ENCODE results near the gene CYP46A1.

CYP46A1 gene

GRCh38 chr14:99763527-99764221, 79.6 kb downstream of the CYP46A1 start:
- no peak for DNase-seq

- DNase-seq = no peak
These were observed 80.2 kb downstream of the CYP46A1 start for GRCh38 chr14:99764222-99764706.

GRCh38 chr14:99768381-99768780, 84.3 kb downstream of the CYP46A1 start:
- DNase-seq = no peak

GRCh38 chr14:99769123-99769522, 85.0 kb downstream of the CYP46A1 start:
- no peak for DNase-seq

- DNase-seq = no peak
These were observed 85.7 kb downstream of the CYP46A1 start for GRCh38 chr14:99769799-99770198.

- no peak for DNase-seq
These were observed 88.5 kb downstream of the CYP46A1 start for GRCh38 chr14:99772371-99773283.

DNA sequence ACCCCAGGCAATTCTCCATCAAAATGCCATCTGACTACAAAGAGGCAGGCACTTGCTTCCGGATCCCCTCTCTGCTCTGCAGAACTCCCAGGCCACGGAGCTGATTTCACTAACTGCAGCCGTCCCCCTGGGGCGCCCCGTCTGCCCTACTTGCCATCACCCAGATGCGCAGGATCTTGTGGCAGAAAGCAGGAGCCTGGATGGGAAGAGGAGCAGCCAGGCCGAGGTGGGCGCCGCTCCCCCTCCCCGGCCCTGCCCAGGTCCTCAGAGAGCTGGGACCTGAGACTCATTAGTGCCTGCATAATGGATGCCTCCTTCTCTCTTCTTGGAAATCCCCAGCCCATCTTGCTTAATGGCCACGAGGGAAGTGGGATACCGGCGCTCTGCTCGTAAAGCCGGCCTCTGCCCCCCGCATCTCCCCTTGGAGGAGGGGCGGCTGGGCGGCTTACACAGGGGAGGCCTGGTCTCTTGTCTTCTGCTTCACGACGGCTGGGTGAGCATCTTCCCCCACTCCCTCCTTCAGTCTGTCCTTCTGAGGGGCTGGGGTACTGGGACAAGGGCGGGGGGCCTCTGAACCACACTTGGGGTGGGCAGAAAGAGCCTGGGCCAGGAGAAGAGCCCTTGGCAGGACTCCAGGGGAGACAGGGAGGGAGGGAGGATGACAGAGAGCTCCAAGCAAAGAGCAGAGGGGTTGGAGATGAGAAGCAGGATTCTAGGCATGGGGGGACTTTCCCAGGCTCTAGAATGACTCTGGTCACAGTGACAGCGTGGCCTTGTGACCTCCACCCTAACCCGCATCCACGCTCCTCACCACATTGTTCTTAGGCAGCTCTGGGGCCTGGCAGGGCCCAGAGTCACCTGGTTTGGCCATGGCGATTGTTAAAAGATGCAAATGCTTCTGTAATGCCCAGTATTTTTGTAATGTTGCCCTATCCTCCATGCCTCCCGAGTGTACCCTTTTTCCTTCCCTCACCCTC, 89.7 kb downstream of the CYP46A1 start:
- no peak for DNase-seq

GRCh38 chr14:99774556-99775307, 90.6 kb downstream of the CYP46A1 start:
- peak; percentile 36 for DNase-seq

DNA sequence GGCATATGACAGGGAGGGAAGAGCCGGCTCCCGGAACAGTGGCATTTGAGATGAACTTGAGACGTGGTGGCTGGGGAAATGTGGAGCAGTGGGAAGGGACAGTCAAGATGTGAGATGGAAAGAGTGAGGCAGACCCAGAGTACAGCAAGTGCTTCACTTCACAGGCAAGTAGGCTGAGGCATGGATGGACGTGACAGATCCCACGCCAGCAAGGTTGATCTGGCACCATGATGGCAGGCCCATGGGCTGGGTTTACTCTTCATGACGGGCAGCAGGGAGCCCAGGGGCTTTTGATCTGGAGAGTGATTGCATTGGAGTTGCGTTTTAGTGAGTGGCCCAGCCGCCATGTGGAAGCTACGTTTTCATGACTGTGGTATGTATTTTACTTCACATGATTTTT, 91.3 kb downstream of the CYP46A1 start:
- no peak for DNase-seq
